Effector memory CD8-positive, alpha-beta T cell (primary cell): ENCODE results near the gene LYSMD2.

ENCODE experiments used
- ATAC-seq: fragments of 150-1000 bp; cut with Tn5 transposase; replicated peaks from 2 replicates; pipeline ENCODE4 v1.10.0; 2021; ENCODE audit warnings: mild to moderate bottlenecking, moderate library complexity
- DNase-seq, 3 experiments: peaks; one replicate each; pipeline ENCODE4 v3.0.0; 2021
- H3K27ac Mint-ChIP-seq, 2 donors: one replicate each; pipeline ENCODE4 v1.8.0; 2022; ENCODE audit warnings: mild to moderate bottlenecking in 2 of 2, mixed read lengths in 2 of 2, moderate library complexity in 2 of 2
- H3K27me3 Mint-ChIP-seq, 2 donors: one replicate each; pipeline ENCODE4 v1.8.0; 2022; ENCODE audit warnings: mixed read lengths in 2 of 2
- H3K36me3 Mint-ChIP-seq: one replicate; pipeline ENCODE4 v1.8.0; 2022; ENCODE audit warnings: mild to moderate bottlenecking, moderate library complexity, mixed read lengths; ENCODE audit not compliant: insufficient read depth
- H3K4me1 Mint-ChIP-seq, 2 donors: one replicate each; pipeline ENCODE4 v1.8.0; 2022; ENCODE audit warnings: low read depth in 2 of 2, mixed read lengths in 2 of 2
- H3K4me3 Mint-ChIP-seq, 2 donors: one replicate each; pipeline ENCODE4 v1.8.0; 2022; ENCODE audit warnings: mild to moderate bottlenecking in 2 of 2, mixed read lengths in 2 of 2, moderate library complexity in 2 of 2
- H3K9me3 Mint-ChIP-seq, 2 donors: one replicate each; pipeline ENCODE4 v1.8.0; 2022; ENCODE audit warnings: mixed read lengths in 2 of 2

LYSMD2 gene

DNA sequence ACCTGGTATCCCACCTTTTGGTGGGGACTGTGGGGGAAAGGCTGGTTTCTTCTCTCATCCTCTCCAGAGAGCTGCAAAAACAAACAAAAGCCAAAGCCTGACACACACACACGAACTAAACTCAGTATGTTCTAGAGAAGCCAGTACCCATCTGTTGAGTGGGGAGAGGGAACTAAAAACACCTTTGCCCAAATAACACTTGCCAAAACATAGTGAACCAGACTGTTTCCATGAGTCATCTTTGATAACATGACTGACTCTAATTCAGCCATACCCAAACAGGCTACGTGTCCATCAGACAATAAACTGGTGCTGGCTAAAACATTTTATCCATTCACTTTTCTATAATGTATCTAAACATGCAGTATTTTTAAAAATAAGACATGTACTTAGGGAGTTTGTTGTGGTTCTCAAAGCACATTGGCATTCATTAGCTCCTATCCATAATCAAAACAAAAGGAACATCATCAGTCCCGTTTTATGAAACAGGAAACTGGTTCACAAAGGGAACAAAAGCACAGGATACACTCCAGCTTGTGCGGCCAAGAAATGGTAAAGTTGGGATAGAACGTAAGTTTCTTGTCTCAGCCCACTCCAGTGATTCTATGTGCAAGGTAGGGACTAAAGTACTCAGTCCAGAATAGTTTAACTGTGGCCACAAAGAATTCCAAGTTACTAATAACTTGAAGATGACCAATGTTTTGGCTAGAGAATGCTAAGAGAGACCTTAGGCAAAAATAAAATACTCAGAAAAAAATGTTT lies 16.1 kb downstream of the LYSMD2 start:
- no peak overlapping the region for H3K4me3 Mint-ChIP-seq
- ATAC-seq (no peak), DNase-seq (no peak)
- peaks cover 15 to 23% of the 10 kb centered on the region in 2 donors for H3K4me1 Mint-ChIP-seq
- no peaks in the 10 kb centered on the region for H3K9me3 Mint-ChIP-seq
- peak overlapping the region; percentile 1 to 64 for H3K27ac Mint-ChIP-seq
- no peaks in the 10 kb centered on the region for H3K27me3 Mint-ChIP-seq
- H3K36me3 Mint-ChIP-seq = peaks cover 33% of the 10 kb centered on the region

DNA sequence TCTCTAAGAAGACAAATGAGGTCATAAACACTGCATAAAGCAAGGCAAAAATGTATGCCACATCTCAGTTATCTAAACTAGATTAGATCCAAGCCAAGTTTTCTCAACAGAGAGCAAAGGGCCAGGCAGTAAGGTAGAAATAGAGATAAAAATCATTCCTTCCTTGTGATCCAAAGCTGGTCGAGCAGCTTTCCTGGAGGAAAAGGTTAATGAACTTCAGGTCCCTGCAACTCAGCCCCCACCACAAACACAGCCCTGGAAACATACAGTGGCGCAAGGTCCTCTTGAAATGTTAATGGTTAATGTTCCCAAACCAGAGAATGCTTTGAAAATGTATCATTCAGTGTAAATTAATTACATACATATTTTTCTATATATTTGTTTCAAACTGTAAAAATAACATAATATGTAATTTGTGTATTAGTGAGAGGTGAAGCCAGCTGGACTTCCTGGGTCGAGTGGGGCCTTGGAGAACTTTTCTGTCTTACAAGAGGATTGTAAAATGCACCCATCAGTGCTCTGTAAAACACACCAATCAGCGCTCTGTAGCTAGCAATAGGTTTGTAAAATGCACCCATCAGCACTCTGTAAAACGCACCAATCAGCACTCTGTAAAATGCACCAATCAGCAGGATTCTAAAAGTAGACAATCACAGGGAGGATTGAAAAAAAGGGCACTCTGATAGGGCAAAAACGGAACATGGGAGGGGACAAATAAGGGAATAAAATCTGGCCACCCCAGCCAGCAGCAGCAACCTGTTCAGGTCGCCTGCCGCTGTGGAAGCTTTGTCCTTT lies 17.1 kb downstream of the LYSMD2 start:
- Mint-ChIP-seq H3K9me3 (no peaks in the 10 kb centered on the region), H3K27me3 (no peaks in the 10 kb centered on the region), H3K36me3 (peaks cover 33% of the 10 kb centered on the region), H3K27ac (peak overlapping the region in 1 of 2 donors; percentile 1), H3K4me1 (peaks cover 13 to 19% of the 10 kb centered on the region in 2 donors), H3K4me3 (no peak overlapping the region)
- ATAC-seq = no peak
- no peak for DNase-seq

DNA sequence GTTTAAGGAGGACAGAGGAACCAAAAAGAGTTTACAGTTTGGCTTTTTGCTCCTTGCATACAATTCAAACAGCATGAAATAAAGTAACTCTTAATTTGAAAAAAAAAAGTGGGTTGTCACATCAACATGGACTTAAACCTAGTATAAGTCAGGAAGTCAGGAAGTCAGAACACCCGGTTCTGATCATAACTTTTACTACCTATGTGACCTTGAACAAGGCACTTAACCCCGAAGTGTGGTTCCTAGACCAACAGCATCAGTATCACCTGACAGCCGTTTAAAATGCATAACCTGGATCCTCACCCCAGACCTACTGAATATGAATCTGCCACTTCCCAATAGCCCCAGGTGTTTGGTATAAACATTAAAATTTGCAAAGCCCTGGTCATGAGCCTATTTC lies 18.7 kb downstream of the LYSMD2 start:
- ATAC-seq (no peak), DNase-seq (no peak)
- Mint-ChIP-seq H3K27me3 (no peaks in the 10 kb centered on the region), H3K4me3 (no peak overlapping the region), H3K4me1 (peaks cover 6% of the 10 kb centered on the region in 2 donors), H3K9me3 (no peaks in the 10 kb centered on the region), H3K36me3 (peaks cover 20% of the 10 kb centered on the region), H3K27ac (peak overlapping the region in 1 of 2 donors; percentile 38)

DNA sequence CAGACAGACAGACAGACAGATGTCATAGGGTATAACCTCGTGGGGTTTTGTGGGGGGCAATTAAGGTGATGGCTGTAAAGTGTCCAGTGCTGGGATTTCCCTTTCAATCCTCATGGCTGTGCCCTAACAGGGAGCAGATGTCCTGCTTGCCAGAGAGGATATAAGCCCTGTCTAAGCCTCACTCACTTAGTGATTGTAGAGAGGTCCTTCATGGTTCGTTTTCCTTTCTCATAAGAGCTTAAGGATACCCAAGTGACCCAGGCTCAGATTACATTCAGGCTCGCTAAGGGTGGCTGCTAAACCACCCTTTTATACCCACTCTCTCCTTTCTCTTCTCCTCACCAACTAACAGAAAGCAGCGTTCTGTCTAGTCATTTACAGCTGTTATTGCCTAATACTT lies 19.2 kb downstream of the LYSMD2 start:
- Mint-ChIP-seq H3K4me1 (peaks cover 6% of the 10 kb centered on the region in 2 donors), H3K27me3 (no peaks in the 10 kb centered on the region), H3K4me3 (no peak overlapping the region), H3K9me3 (no peaks in the 10 kb centered on the region), H3K27ac (peak overlapping the region; percentile 21 to 83), H3K36me3 (peaks cover 16% of the 10 kb centered on the region)
- ATAC-seq (no peak), DNase-seq (no peak)

DNA sequence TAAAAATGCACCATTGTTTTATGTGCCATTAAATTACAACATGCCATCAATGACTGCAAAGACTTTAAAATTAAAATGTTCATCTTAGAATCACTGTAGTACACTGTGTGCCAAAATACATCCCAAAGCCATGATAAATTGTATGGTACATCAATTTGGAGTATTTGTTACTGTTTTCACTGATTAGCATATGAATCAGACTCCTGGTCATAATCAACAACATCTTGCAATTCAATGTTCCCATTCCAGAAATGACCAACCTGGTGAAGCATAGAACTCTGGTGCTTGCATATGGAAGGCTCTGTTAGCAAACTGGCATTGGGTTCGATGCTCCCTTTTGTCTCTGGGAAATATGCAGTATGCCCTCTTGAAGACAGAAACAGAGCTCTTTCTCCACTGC lies 22.5 kb downstream of the LYSMD2 start:
- no peak for DNase-seq
- no peak overlapping the region for H3K27ac Mint-ChIP-seq
- no peak for ATAC-seq
- no peaks in the 10 kb centered on the region for H3K27me3 Mint-ChIP-seq
- H3K4me3 Mint-ChIP-seq = no peak overlapping the region
- peaks cover 4% of the 10 kb centered on the region for H3K36me3 Mint-ChIP-seq
- no peaks in the 10 kb centered on the region for H3K9me3 Mint-ChIP-seq
- no peaks in the 10 kb centered on the region for H3K4me1 Mint-ChIP-seq

DNA sequence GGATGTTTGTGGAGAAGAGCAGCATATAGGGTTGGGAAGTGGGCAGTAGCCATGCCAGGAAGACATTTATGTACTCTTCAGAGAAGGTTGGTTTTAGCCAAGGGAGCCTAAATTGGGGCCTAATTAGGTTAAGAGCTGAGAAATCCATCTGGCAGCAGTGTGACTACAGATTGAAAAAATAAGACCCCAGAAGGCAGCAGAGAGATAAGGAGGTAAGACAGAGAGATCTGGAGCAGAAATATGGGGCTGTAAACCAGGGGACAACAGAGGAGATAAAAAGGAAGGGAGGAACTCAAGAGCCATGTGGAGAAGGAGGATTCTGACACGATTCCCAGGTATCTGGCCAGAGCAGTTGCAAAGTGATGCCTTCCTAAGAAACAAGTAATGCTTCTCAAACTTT lies 23.3 kb downstream of the LYSMD2 start:
- Mint-ChIP-seq H3K9me3 (no peaks in the 10 kb centered on the region), H3K27me3 (no peaks in the 10 kb centered on the region), H3K4me1 (no peaks in the 10 kb centered on the region), H3K27ac (no peak overlapping the region), H3K4me3 (no peak overlapping the region), H3K36me3 (peaks cover 2% of the 10 kb centered on the region)
- ATAC-seq = no peak
- no peak for DNase-seq

DNA sequence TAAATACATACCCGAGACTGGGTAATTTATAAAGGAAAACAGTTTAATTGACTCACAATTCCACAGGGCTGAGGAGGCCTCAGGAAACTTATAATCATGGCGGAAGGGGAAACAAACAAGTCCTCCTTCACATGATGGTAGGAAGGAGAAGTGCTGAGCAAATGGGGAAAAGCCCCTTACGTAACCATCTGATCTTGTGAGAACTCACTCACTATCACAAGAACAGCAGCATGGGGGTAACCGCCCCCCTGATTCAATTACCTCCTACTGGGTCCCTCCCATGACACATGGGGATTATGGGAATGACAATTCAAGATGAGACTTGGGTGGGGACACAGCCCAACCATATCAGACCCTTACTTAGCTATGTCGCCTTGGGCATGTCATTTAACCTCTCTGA lies 28.4 kb downstream of the LYSMD2 start:
- no peaks in the 10 kb centered on the region for H3K4me1 Mint-ChIP-seq
- peaks cover 0 to 7% of the 10 kb centered on the region in 2 donors for H3K27me3 Mint-ChIP-seq
- ATAC-seq = no peak
- no peaks in the 10 kb centered on the region for H3K36me3 Mint-ChIP-seq
- no peak for DNase-seq
- H3K27ac Mint-ChIP-seq = no peak overlapping the region
- H3K4me3 Mint-ChIP-seq = no peak overlapping the region
- no peaks in the 10 kb centered on the region for H3K9me3 Mint-ChIP-seq

DNA sequence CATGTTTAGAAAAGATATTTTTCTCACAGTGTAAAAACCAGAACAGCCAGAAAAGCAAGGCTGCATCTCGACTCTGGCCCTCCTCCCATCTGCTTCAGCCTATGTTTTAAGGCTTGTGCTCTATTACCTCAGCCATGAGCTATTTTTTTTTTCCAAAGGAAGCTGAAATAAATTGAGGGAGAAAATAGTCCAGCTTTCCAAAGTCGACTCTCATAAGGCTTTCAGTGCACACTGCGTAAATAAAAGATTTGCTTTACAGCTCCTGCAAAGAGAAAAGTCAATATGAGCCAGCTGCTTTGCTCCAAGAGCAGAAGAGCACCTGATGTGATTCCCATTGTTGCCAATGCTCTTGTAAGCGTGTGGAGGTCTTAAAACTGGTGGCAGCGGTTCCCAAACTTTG lies 29.4 kb downstream of the LYSMD2 start:
- Mint-ChIP-seq H3K36me3 (no peaks in the 10 kb centered on the region), H3K27me3 (peaks cover 0 to 13% of the 10 kb centered on the region in 2 donors), H3K9me3 (no peaks in the 10 kb centered on the region), H3K4me1 (no peaks in the 10 kb centered on the region), H3K4me3 (no peak overlapping the region), H3K27ac (no peak overlapping the region)
- ATAC-seq (no peak), DNase-seq (no peak)

DNA sequence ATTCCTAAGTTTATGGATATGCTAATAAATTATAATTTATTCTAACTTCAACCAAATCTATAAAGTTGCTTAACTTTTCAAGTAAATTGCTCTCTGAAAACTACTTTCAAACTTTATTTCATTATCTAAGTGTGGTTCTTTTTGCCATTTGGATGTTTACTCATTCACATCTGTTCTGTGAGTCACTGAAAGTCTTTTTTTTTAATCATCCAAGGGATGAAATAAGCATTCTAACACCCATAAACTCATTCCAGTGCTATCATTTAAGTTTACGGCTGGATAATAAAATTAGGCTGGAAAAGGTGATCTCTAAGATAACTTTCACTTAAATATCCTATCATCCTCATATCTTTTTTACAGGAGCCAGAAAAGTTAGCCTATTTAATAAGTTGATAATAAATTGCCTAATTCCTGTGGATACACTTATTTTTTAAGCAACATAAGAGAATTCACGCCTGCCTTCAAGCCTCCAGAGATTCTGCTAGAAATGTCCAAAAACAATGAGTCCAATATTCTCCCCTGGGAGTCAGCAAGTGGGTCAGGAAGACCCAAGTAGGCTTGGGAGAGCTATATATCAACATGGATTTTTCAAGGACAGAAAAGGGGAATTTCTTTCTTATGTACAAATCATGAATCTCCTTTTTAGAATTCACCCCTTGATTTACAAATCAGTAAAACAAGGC lies 30.4 kb downstream of the LYSMD2 start:
- Mint-ChIP-seq H3K27me3 (peaks cover 0 to 13% of the 10 kb centered on the region in 2 donors), H3K4me3 (no peak overlapping the region), H3K27ac (no peak overlapping the region), H3K36me3 (no peaks in the 10 kb centered on the region), H3K9me3 (no peaks in the 10 kb centered on the region), H3K4me1 (no peaks in the 10 kb centered on the region)
- ATAC-seq (no peak), DNase-seq (no peak)

DNA sequence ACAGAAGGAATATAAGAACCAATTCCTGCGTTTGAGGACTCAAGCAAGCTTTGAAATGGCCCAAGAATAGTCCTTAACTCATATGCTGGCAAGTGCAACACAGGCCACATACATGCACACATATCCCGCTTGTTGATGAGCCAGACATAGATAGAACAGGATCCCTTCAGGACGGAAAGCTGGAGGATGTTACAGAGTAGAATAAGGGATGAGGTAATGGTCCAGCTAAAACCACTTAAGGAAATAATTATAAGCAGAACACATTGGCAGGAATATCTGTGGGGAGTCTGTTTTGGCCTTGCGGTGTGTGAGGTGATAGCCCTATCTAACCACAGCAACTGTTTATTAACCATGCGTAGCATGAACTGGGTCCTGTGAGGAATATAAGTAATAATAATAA lies 31.2 kb downstream of the LYSMD2 start:
- Mint-ChIP-seq H3K27ac (no peak overlapping the region), H3K27me3 (peaks cover 5 to 13% of the 10 kb centered on the region in 2 donors), H3K4me1 (no peaks in the 10 kb centered on the region), H3K36me3 (no peaks in the 10 kb centered on the region), H3K9me3 (no peaks in the 10 kb centered on the region), H3K4me3 (no peak overlapping the region)
- DNase-seq (no peak), ATAC-seq (no peak)

DNA sequence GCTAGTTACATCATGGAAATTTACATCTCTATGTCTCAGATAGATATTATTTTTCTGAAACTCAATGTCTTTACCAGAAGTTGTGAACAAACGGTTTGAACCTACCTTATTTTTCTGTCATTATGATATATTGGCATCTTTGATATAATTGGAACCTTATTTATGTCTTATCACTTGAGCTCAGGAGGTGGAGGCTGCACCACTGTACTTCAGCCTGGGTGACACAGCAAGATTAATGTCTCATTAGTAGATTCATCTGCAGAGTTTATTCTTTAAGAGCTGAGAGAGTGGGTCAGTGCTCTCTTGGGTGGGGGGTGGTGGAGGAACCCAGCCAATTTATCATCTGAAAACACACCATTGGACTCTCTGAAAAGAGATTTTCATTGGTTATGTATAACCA lies 34.7 kb downstream of the LYSMD2 start:
- H3K9me3 Mint-ChIP-seq = no peaks in the 10 kb centered on the region
- ATAC-seq (no peak), DNase-seq (no peak)
- no peak overlapping the region for H3K27ac Mint-ChIP-seq
- no peaks in the 10 kb centered on the region for H3K36me3 Mint-ChIP-seq
- H3K4me1 Mint-ChIP-seq = no peaks in the 10 kb centered on the region
- peaks cover 27 to 38% of the 10 kb centered on the region in 2 donors for H3K27me3 Mint-ChIP-seq
- no peak overlapping the region for H3K4me3 Mint-ChIP-seq

DNA sequence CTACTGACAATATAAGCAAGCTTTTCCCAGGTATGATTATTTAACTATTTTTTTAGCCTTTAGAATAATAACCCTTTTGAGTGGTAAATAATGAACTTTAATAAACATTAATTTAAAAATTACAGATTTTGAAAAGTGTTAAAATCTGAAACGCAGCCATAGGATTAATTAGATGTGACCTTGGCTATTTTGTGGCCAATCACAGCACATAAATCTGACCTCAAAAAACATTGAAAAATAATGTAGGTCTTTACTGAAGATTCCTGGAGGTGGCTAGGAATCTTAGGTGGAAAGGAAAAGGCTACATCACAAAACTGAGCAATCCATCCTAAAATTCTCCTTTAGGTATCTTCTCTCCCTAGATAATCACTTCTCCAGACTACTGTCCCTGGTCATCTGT lies 38.1 kb downstream of the LYSMD2 start:
- Mint-ChIP-seq H3K27ac (no peak overlapping the region), H3K9me3 (no peaks in the 10 kb centered on the region), H3K36me3 (no peaks in the 10 kb centered on the region), H3K4me1 (no peaks in the 10 kb centered on the region), H3K27me3 (peaks cover 27 to 34% of the 10 kb centered on the region in 2 donors), H3K4me3 (no peak overlapping the region)
- DNase-seq = no peak
- no peak for ATAC-seq

DNA sequence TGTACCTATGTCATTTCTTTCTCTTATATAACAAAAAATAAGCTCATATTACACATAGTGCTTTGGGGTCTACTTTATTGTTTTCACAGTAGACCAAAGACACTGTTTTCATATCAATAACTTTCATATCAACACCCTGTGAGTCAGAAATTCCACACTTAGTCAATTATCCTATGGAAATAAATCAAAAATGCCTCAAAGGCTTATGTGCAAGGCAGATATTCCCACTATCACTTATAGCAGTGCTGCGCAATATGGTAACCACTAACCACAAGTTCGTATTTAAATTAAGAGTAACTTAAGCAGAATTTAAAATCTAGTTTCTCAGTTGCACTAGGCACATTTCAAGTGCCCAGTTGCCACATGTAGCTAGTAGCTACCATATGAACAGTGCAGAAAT lies 40.3 kb downstream of the LYSMD2 start:
- ATAC-seq (no peak), DNase-seq (no peak)
- H3K27me3 Mint-ChIP-seq = peaks cover 36 to 40% of the 10 kb centered on the region in 2 donors
- no peak overlapping the region for H3K27ac Mint-ChIP-seq
- no peaks in the 10 kb centered on the region for H3K9me3 Mint-ChIP-seq
- no peaks in the 10 kb centered on the region for H3K36me3 Mint-ChIP-seq
- H3K4me1 Mint-ChIP-seq = peaks cover 0 to 2% of the 10 kb centered on the region in 2 donors
- no peak overlapping the region for H3K4me3 Mint-ChIP-seq
